HepG2 (cell line): ENCODE results near the gene MYOZ1. TPM values are rescaled to one million over a fixed set of nuclear protein-coding genes. Genes with fewer than 3 reads are reported as not detected.

Source experiments
- AKAP8 ChIP-seq: sonication (generic); formaldehyde crosslinking; IDR thresholded peaks from 2 replicates; pipeline ENCODE4 v1.5.1; 2020; ENCODE audit warnings: mild to moderate bottlenecking, missing genetic modification reagents
- CAMTA2 ChIP-seq: sonication (generic); formaldehyde crosslinking; IDR thresholded peaks from 2 replicates; pipeline ENCODE4 v1.4.0; 2020; ENCODE audit warnings: mild to moderate bottlenecking, missing genetic modification reagents, borderline replicate concordance
- CCAR2 ChIP-seq: fragments of 200-400 bp; formaldehyde crosslinking; optimal IDR thresholded peaks from 2 replicates; pipeline ENCODE3; 2018; ENCODE audit warnings: low read depth, mild to moderate bottlenecking, low read length, moderate library complexity
- HNF4A ChIP-seq: sonication (generic); formaldehyde crosslinking; IDR thresholded peaks from 2 replicates; pipeline ENCODE4 v1.4.0; 2020; ENCODE audit warnings: missing genetic modification reagents
- KDM5B ChIP-seq: sonication (generic); formaldehyde crosslinking; IDR thresholded peaks from 2 replicates; pipeline ENCODE4 v1.4.0; 2020; ENCODE audit warnings: missing genetic modification reagents, mild to moderate bottlenecking, borderline replicate concordance
- MATR3 ChIP-seq: sonication (generic); formaldehyde crosslinking; IDR thresholded peaks from 2 replicates; pipeline ENCODE4 v1.4.0; 2020; ENCODE audit warnings: missing genetic modification reagents
- MBNL3 ChIP-seq: fragments of 250-450 bp; sonication (Bioruptor Pico); conservative IDR thresholded peaks from 2 replicates; pipeline ENCODE4 v1.8.0; 2022; ENCODE audit warnings: mild to moderate bottlenecking, inconsistent platforms
- PRPF4 ChIP-seq: fragments of 200-400 bp; formaldehyde crosslinking; IDR thresholded peaks from 2 replicates; pipeline ENCODE4 v1.6.1; 2016; ENCODE audit warnings: low read length, low read depth; ENCODE audit not compliant: poor library complexity, severe bottlenecking
- RBFOX2 ChIP-seq: fragments of 200-400 bp; formaldehyde crosslinking; IDR thresholded peaks from 2 replicates; pipeline ENCODE4 v1.6.1; 2017; ENCODE audit warnings: low read depth, mild to moderate bottlenecking, low read length
- RBM39 ChIP-seq: fragments of 200-400 bp; formaldehyde crosslinking; IDR thresholded peaks from one replicate; pipeline ENCODE4 v1.6.1; 2018; ENCODE audit warnings: antibody characterized with exemption, mild to moderate bottlenecking, low read depth, low read length; ENCODE audit not compliant: poor library complexity, severe bottlenecking
- TOE1 ChIP-seq: sonication (generic); formaldehyde crosslinking; IDR thresholded peaks from 2 replicates; pipeline ENCODE4 v1.4.0; 2020; ENCODE audit warnings: mild to moderate bottlenecking, missing genetic modification reagents
- ZIK1 ChIP-seq: sonication (generic); formaldehyde crosslinking; IDR thresholded peaks from 2 replicates; pipeline ENCODE4 v1.5.0; 2020; ENCODE audit warnings: mild to moderate bottlenecking, low read depth, missing genetic modification reagents, borderline replicate concordance
- ZNF121 ChIP-seq: sonication (generic); formaldehyde crosslinking; IDR thresholded peaks from 2 replicates; pipeline ENCODE4 v1.5.0; 2020; ENCODE audit warnings: mild to moderate bottlenecking, missing genetic modification reagents
- ZNF296 ChIP-seq: sonication (generic); formaldehyde crosslinking; conservative IDR thresholded peaks from 2 replicates; pipeline ENCODE4 v1.5.0; 2020; ENCODE audit warnings: mild to moderate bottlenecking, missing genetic modification reagents
- ZNF431 ChIP-seq: sonication (generic); formaldehyde crosslinking; IDR thresholded peaks from 2 replicates; pipeline ENCODE4 v1.9.0; 2022; ENCODE audit warnings: missing genetic modification reagents, low read depth, mild to moderate bottlenecking, borderline replicate concordance
- ZNF577 ChIP-seq: sonication (generic); formaldehyde crosslinking; IDR thresholded peaks from 2 replicates; pipeline ENCODE4 v1.4.0; 2020; ENCODE audit warnings: mild to moderate bottlenecking, low read depth, missing genetic modification reagents, borderline replicate concordance
- ZSCAN31 ChIP-seq: sonication (generic); formaldehyde crosslinking; IDR thresholded peaks from 2 replicates; pipeline ENCODE4 v1.5.0; 2020; ENCODE audit warnings: low read depth, mild to moderate bottlenecking, missing genetic modification reagents
- polyA plus RNA-seq, 8 experiments: library from polyadenylated mRNA; depleted of rRNA in 3 of 8; stranded (reverse) in 7 of 8; unstranded in 1 of 8; fragments of >200 nt; fragmentation: Illumina TruSeq in 4 of 8; extraction: Trizol in 4 of 8; gene quantifications; 2 replicates each; pipeline versions ENCODE4 v1.2.1 to v1.2.3, GENCODE V29; 2011 to 2016; ENCODE audit warnings: low read depth in 4 of 8, missing spikeins in 1 of 8, mixed read lengths in 1 of 8; ENCODE audit not compliant: insufficient read depth in 1 of 8
- total RNA-seq, 5 experiments: library from RNA; depleted of rRNA; stranded (reverse); fragments of >200 nt; fragmentation: Illumina TruSeq; extraction: Trizol; gene quantifications; 2 replicates each; pipeline ENCODE4 v1.2.3, GENCODE V29; 2016; ENCODE audit warnings: low read depth in 1 of 5
- TF ChIP-seq, protein P1 (sequence below): sonication (generic); formaldehyde crosslinking; IDR thresholded peaks from 2 replicates; pipeline ENCODE4 v1.4.0; 2020; ENCODE audit warnings: mild to moderate bottlenecking, missing genetic modification reagents
- TF ChIP-seq, protein P2 (sequence below): sonication (generic); formaldehyde crosslinking; conservative IDR thresholded peaks from 2 replicates; pipeline ENCODE4 v1.4.0; 2020; ENCODE audit warnings: missing genetic modification reagents
- TF ChIP-seq, protein P3 (sequence below): sonication (generic); formaldehyde crosslinking; IDR thresholded peaks from 2 replicates; pipeline ENCODE4 v1.4.0; 2020; ENCODE audit warnings: missing genetic modification reagents
- TF ChIP-seq, protein P4 (sequence below): IDR thresholded peaks from 2 replicates; pipeline ENCODE4 v1.6.1; 2016; ENCODE audit warnings: missing biosample characterization, missing genetic modification reagents, low read depth
- TF ChIP-seq, protein P5 (sequence below): sonication (generic); formaldehyde crosslinking; IDR thresholded peaks from 2 replicates; pipeline ENCODE4 v1.8.1; 2023; ENCODE audit warnings: mild to moderate bottlenecking, inconsistent platforms, moderate library complexity, missing genetic modification reagents, borderline replicate concordance

The MYOZ1 gene
- total and polyA plus RNA-seq, 2 of the 13 experiments (the other 11 are each of a cell fraction or from before 2014, with no cell fraction given) = not detected

DNA sequence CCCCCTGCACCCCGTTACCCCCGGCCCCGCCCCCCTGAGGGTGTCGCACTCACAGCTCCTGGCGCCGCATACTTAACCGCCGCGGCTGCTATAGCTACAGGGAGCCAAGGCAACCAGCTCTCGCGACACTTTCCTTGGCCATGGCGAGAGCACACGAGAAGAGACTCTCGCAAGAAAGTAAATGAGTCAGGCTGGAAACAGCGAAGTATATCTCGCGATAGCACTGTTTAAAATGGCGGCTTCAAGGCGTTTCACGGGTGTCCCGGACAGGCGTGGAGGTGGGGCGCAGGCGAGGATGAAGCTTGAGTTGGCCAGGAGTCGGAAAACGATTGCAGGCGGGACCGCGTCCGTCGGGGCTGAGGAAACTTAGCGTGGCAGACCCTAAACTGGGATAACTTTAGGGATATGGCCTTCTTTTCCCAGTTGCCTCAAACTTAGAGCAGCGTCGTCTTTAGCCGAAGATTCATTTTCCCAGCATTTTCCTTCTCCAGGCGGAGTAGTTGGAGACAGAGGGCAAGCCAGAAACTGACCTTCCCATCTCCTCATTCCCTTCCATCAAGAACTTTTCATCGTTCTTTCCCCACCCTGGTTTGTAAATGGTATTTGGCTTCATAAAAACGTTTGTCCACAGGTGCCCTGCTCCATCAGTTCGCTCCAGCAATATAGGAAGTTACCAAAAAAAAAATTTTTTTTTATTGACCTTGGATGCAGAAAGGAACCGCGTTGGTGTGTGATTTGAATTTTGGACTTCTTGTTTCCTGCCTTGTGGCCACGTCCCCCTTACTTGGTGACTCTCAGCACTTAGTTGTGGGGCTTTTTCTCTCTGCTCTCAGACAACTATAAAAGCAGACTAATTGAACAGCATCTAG, 15.2 kb downstream of the MYOZ1 start (continued):
- TF ChIP-seq KDM5B (peak; percentile 27; the same call in 1 of the 2 replicates), AKAP8 (CRISPR knock-in tag) (no peak), CCAR2 (no peak), RBM39 (peak; percentile 40), ZNF577 (CRISPR knock-in tag) (no peak), ZIK1 (CRISPR knock-in tag) (no peak), ZSCAN31 (0 out of 2 replicates have a peak, but pooled peaks have one; percentile 17), ZNF121 (CRISPR knock-in tag) (no peak), MATR3 (CRISPR knock-in tag) (no peak), TOE1 (CRISPR knock-in tag) (no peak), MBNL3 (no peak), CAMTA2 (CRISPR knock-in tag) (no peak; the same call in 1 of the 2 replicates), PRPF4 (no peak), RBFOX2 (peak; percentile 85), HNF4A (no peak), ZNF431 (CRISPR knock-in tag) (no peak), ZNF296 (CRISPR knock-in tag) (no peak)
- TF ChIP-seq, protein P1, sequence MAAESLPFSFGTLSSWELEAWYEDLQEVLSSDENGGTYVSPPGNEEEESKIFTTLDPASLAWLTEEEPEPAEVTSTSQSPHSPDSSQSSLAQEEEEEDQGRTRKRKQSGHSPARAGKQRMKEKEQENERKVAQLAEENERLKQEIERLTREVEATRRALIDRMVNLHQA (CRISPR knock-in tag) = no peak
- TF ChIP-seq, protein P2, sequence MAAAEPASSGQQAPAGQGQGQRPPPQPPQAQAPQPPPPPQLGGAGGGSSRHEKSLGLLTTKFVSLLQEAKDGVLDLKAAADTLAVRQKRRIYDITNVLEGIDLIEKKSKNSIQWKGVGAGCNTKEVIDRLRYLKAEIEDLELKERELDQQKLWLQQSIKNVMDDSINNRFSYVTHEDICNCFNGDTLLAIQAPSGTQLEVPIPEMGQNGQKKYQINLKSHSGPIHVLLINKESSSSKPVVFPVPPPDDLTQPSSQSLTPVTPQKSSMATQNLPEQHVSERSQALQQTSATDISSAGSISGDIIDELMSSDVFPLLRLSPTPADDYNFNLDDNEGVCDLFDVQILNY (CRISPR knock-in tag) = 0 out of 2 replicates have a peak, but pooled peaks have one; percentile 55
- TF ChIP-seq, protein P3, sequence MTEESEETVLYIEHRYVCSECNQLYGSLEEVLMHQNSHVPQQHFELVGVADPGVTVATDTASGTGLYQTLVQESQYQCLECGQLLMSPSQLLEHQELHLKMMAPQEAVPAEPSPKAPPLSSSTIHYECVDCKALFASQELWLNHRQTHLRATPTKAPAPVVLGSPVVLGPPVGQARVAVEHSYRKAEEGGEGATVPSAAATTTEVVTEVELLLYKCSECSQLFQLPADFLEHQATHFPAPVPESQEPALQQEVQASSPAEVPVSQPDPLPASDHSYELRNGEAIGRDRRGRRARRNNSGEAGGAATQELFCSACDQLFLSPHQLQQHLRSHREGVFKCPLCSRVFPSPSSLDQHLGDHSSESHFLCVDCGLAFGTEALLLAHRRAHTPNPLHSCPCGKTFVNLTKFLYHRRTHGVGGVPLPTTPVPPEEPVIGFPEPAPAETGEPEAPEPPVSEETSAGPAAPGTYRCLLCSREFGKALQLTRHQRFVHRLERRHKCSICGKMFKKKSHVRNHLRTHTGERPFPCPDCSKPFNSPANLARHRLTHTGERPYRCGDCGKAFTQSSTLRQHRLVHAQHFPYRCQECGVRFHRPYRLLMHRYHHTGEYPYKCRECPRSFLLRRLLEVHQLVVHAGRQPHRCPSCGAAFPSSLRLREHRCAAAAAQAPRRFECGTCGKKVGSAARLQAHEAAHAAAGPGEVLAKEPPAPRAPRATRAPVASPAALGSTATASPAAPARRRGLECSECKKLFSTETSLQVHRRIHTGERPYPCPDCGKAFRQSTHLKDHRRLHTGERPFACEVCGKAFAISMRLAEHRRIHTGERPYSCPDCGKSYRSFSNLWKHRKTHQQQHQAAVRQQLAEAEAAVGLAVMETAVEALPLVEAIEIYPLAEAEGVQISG = no peak
- TF ChIP-seq, protein P4, sequence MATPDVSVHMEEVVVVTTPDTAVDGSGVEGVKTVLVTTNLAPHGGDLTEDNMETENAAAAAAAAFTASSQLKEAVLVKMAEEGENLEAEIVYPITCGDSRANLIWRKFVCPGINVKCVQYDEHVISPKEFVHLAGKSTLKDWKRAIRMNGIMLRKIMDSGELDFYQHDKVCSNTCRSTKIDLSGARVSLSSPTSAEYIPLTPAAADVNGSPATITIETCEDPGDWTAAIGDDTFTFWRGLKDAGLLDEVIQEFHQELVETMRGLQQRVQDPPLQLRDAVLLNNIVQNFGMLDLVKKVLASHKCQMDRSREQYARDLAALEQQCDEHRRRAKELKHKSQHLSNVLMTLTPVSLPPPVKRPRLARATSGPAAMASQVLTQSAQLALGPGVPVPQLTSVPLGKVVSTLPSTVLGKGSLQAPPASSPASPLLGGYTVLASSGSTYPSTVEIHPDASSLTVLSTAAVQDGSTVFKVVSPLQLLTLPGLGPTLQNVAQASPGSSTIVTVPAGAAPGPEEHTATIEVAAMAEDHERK (CRISPR knock-in tag) = no peak
- TF ChIP-seq, protein P5, sequence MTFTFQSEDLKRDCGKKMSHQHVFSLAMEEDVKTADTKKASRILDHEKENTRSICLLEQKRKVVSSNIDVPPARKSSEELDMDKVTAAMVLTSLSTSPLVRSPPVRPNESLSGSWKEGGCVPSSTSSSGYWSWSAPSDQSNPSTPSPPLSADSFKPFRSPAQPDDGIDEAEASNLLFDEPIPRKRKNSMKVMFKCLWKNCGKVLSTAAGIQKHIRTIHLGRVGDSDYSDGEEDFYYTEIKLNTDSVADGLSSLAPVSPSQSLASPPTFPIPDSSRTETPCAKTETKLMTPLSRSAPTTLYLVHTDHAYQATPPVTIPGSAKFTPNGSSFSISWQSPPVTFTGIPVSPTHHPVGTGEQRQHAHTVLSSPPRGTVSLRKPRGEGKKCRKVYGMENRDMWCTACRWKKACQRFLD (CRISPR knock-in tag) = no peak; the same call in 1 of the 2 replicates
